ENCODE measurements around the gene COX19. TPM values are rescaled to one million over a fixed set of nuclear protein-coding genes. Genes with fewer than 3 reads are reported as not detected.
A peak's percentile ranks its signal among the peaks of the same experiment; 100 is the strongest.

Gene COX19
- total and polyA plus RNA-seq, 2 of the 13 experiments (the other 11 are each of a cell fraction or from before 2014, with no cell fraction given), result 11.5 to 21.7 TPM

DNA sequence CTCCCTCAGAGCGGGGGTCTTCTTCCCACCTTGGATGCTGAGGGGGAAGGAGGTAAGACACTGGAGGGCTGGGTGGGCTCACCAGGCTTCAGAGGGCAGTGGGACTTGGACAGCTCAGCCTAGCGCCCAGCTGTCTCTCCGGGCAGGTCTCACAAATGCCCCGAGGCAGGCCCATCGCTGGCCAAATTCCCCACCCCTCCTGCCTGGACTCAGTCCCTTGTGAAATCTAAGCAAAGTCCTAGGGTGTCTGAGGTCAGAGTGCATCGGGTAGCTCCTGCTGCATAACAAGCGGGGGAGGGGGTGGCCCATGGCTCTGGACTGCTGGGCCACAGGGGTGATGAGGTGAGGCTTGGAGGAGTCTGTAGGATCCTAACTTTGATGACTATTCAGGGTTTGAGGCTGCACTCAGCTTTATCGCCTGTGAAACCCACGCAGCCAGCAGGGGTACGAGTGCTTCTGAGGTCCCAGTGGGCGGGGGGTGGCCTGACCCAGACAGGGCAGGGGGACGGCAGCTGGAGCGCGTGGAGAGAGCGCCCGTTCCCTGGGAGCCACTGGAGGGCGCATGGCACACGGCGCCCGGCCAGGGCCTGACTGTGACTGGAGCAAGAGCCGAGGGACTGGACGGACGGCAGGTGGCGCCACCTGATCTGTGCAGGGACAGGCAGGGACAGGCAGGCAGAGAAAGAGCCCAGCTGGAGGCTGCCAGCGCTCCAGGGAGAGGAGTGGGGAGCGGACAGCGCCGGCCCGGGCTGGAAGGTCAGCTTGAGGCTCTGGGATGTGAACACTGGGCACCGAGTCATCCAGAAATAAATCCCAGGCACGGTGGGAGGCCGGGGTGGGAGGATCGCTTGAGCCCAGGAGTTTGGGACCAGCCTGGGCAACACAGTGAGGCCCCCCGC is 17.6 kb upstream of the COX19 start (continued):
- TF ChIP-seq, protein P1, sequence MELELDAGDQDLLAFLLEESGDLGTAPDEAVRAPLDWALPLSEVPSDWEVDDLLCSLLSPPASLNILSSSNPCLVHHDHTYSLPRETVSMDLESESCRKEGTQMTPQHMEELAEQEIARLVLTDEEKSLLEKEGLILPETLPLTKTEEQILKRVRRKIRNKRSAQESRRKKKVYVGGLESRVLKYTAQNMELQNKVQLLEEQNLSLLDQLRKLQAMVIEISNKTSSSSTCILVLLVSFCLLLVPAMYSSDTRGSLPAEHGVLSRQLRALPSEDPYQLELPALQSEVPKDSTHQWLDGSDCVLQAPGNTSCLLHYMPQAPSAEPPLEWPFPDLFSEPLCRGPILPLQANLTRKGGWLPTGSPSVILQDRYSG (CRISPR knock-in tag; IDR thresholded peaks at IDR 0.05), result no peak
- TF ChIP-seq ZNF230 (CRISPR knock-in tag; IDR thresholded peaks at IDR 0.05) (peak; percentile 94), ZNF761 (CRISPR knock-in tag; conservative IDR thresholded peaks at IDR 0.05) (peak; percentile 78; the same call in 1 of the 2 replicates), SIN3B (IDR thresholded peaks at IDR 0.05; ENCODE audit: low read length) (peak; percentile 50; the same call in 1 of the 2 replicates)

DNA sequence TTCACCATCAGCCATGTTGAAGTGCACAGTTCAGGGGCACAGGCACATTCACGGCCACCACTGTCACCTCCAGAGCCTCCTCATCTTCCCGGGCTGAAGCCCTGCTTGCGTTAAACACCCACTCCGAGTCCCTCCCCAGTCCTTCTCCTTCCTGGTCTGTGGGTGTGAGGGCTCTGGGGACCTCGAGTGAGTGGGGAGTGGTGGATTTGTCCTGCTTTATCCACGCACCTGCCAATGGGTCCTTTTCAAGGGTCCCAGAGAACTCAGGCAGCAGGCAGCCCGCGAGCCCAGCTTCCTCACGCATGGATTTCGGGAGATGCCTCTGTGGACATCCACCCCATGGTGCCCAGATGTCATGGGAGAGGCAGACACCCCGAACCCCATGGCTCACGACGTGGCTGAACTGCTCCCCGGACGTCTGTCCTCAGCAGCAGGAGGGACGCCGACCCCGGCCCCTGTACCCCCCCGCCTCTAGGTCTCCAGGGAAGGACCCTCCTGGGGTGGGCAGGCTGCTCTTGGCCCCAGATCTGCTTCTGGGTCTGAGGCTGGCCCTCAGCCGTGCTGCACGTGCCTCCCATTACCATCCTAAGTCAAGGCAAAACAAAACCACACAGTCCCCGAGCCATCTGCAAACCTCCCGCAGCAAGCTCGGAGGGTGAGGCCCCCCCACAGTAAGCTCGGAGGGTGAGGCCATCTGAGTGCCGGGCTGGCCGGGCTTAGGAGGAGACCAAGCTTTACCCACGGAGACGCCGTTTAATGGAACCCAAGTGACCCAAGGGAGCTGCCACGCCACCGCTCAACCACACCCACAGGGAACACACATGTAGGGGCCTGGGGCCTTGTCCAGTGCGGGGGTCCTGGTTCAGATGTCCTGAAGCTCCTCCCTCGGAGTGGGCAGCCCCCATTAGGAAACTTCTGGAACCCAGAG is 16.6 kb upstream of the COX19 start:
- no peak overlapping the region for H2AFZ ChIP-seq (ENCODE audit: low read length)
- peak; percentile 15 for ATAC-seq
- peak overlapping the region; percentile 91 for H3K27ac ChIP-seq (ENCODE audit: extremely low read length, insufficient read depth, low read length)
- ChIA-PET POLR2A (interaction anchor here (0.7 to 5.2 kb wide), 28 partner anchors 8 to 191 kb away, joined by 3 to 292 read pairs (median 5); partner anchors contain the start of genes ADAP1, COX19, CYP2W1 and GET4), CTCF (ENCODE audit: low intra/inter-chr PET ratio, low total read pairs) (interaction anchor here (0.8 to 4.4 kb wide), 11 partner anchors 14 to 191 kb away, joined by 3 to 65 read pairs (median 5); partner anchors contain the start of genes COX19 and GPER1)
- H3K79me2 ChIP-seq (ENCODE audit: insufficient read depth, low read length), result no peaks in the 10 kb centered on the region
- H3K4me3 ChIP-seq (replicated peaks in 1 of 3; ENCODE audit: insufficient read depth in 1 of 3, low read depth in 2 of 3, low read length in 3 of 3), result peak overlapping the region; percentile 54 to 74 (median 61); a peak in 5 of 6 replicates
- peak overlapping the region; percentile 71 for H3K9ac ChIP-seq (ENCODE audit: insufficient read depth, low read depth, low read length)
- BruUV-seq (replicated peaks), result TSS peak; percentile 64
- peaks cover 35% of the 10 kb centered on the region for H3K4me1 ChIP-seq (ENCODE audit: insufficient read depth, low read length)
- peak overlapping the region; percentile 82 for H3K4me2 ChIP-seq (ENCODE audit: low read depth, low read length)
- H3K36me3 ChIP-seq (replicated peaks in 1 of 2; ENCODE audit: control insufficient read depth in 1 of 2, insufficient read depth in 2 of 2, low read length in 2 of 2), result peaks cover 2 to 5% of the 10 kb centered on the region in 2 experiments; a peak in 2 of 5 replicates
- H3K27me3 ChIP-seq (ENCODE audit: control insufficient read depth in 1 of 2, insufficient read depth in 2 of 2, low read length in 2 of 2), result no peaks in the 10 kb centered on the region
- FAIRE-seq, result no peak
- DNase-seq (ENCODE audit: low spot score), result no peak
- intact Hi-C loops (cut with micrococcal nuclease; ENCODE audit: unreplicated experiment) (loop anchor here (1.0 to 5.0 kb wide), 2 partner anchors 10 to 55 kb away; no protein-coding TSS in a partner anchor), in situ Hi-C loops (cut with HindIII; ENCODE audit: extremely low pct_ligation_motif_present, low pct_unique_long_range_greater_than_20kb) (loop anchor here (5.0 kb wide), 1 partner anchor 75 kb away; no protein-coding TSS in a partner anchor)
- H4K20me1 ChIP-seq (ENCODE audit: insufficient read depth, low read length), result no peaks in the 10 kb centered on the region
- WGBS (ENCODE audit: low lambda C conversion rate), result 14% methylated on average over 8 of the region's 34 CpGs
- H3K9me3 ChIP-seq (ENCODE audit: low read length), result no peaks in the 10 kb centered on the region
- TF ChIP-seq, protein P2, sequence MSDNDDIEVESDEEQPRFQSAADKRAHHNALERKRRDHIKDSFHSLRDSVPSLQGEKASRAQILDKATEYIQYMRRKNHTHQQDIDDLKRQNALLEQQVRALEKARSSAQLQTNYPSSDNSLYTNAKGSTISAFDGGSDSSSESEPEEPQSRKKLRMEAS (IDR thresholded peaks at IDR 0.05), result peak; percentile 54
- TF ChIP-seq KDM5B (CRISPR knock-in tag; IDR thresholded peaks at IDR 0.05; ENCODE audit: borderline replicate concordance) (no peak), CAMTA2 (CRISPR knock-in tag; IDR thresholded peaks at IDR 0.05; ENCODE audit: borderline replicate concordance) (0 out of 2 replicates have a peak, but pooled peaks have one; percentile 51), SP4 (CRISPR knock-in tag; IDR thresholded peaks at IDR 0.05) (no peak), ADNP (CRISPR knock-in tag; IDR thresholded peaks at IDR 0.05) (no peak), ISX (CRISPR knock-in tag; conservative IDR thresholded peaks at IDR 0.05) (no peak), ZNF850 (CRISPR knock-in tag; conservative IDR thresholded peaks at IDR 0.05) (no peak)
- TF ChIP-seq, protein P3, sequence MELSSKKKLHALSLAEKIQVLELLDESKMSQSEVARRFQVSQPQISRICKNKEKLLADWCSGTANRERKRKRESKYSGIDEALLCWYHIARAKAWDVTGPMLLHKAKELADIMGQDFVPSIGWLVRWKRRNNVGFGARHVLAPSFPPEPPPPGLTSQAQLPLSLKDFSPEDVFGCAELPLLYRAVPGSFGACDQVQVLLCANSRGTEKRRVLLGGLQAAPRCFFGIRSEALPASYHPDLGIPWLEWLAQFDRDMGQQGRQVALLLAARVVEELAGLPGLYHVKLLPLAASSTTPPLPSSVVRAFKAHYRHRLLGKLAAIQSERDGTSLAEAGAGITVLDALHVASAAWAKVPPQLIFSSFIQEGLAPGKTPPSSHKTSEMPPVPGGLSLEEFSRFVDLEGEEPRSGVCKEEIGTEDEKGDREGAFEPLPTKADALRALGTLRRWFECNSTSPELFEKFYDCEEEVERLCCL (CRISPR knock-in tag; IDR thresholded peaks at IDR 0.05; ENCODE audit: borderline replicate concordance), result no peak
- TF ChIP-seq, protein P4, sequence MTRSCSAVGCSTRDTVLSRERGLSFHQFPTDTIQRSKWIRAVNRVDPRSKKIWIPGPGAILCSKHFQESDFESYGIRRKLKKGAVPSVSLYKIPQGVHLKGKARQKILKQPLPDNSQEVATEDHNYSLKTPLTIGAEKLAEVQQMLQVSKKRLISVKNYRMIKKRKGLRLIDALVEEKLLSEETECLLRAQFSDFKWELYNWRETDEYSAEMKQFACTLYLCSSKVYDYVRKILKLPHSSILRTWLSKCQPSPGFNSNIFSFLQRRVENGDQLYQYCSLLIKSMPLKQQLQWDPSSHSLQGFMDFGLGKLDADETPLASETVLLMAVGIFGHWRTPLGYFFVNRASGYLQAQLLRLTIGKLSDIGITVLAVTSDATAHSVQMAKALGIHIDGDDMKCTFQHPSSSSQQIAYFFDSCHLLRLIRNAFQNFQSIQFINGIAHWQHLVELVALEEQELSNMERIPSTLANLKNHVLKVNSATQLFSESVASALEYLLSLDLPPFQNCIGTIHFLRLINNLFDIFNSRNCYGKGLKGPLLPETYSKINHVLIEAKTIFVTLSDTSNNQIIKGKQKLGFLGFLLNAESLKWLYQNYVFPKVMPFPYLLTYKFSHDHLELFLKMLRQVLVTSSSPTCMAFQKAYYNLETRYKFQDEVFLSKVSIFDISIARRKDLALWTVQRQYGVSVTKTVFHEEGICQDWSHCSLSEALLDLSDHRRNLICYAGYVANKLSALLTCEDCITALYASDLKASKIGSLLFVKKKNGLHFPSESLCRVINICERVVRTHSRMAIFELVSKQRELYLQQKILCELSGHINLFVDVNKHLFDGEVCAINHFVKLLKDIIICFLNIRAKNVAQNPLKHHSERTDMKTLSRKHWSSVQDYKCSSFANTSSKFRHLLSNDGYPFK (CRISPR knock-in tag; IDR thresholded peaks at IDR 0.05; ENCODE audit: borderline replicate concordance), result peak; percentile 3; the same call in 1 of the 2 replicates
